MCF 10A (cell line): Measurements from ENCODE around the gene P3H2. TPM values are rescaled to one million over a fixed set of nuclear protein-coding genes. Genes with fewer than 3 reads are reported as not detected.
A peak's percentile ranks its signal among the peaks of the same experiment; 100 is the strongest.

Experiments used
- BruUV-seq: library from RNA; stranded (reverse); fragments of 400-500 nt; replicated peaks from 2 replicates; lab custom pipeline; 2021; lab: Mats Ljungman, UMichigan
- CTCF ChIA-PET: fragments of 300-600 bp; sonication (Branson Sonifier 250); formaldehyde crosslinking; extraction: SDS; loops from one replicate; lab custom pipeline; 2021; ENCODE audit warnings: antibody characterized with exemption, inconsistent platforms; lab: Yijun Ruan, JAX
- POLR2A ChIA-PET: fragments of 300-600, 350-650 bp; sonication (Branson Sonifier 250); formaldehyde crosslinking; extraction: SDS; loops from one replicate; lab custom pipeline; 2020; ENCODE audit warnings: antibody characterized with exemption, inconsistent platforms; lab: Yijun Ruan, JAX
- DNase-seq: peaks from one replicate; pipeline ENCODE4 v3.0.0-alpha.2; 2018; ENCODE audit not compliant: unreplicated experiment
- H3K27ac Mint-ChIP-seq: one replicate; pipeline ENCODE4 v1.8.0; 2022; ENCODE audit warnings: mild to moderate bottlenecking, low read depth, mixed read lengths; ENCODE audit not compliant: unreplicated experiment
- H3K27me3 Mint-ChIP-seq: one replicate; pipeline ENCODE4 v1.8.0; 2022; ENCODE audit warnings: mixed read lengths; ENCODE audit not compliant: insufficient read depth, unreplicated experiment
- H3K36me3 Mint-ChIP-seq: one replicate; pipeline ENCODE4 v1.8.0; 2022; ENCODE audit warnings: mild to moderate bottlenecking, moderate library complexity, mixed read lengths; ENCODE audit not compliant: insufficient read depth, unreplicated experiment
- H3K4me1 Mint-ChIP-seq: one replicate; pipeline ENCODE4 v1.8.0; 2022; ENCODE audit warnings: mixed read lengths; ENCODE audit not compliant: insufficient read depth, unreplicated experiment
- H3K4me3 Mint-ChIP-seq: one replicate; pipeline ENCODE4 v1.8.0; 2022; ENCODE audit warnings: mild to moderate bottlenecking, moderate library complexity, mixed read lengths; ENCODE audit not compliant: unreplicated experiment
- H3K9me3 Mint-ChIP-seq: one replicate; pipeline ENCODE4 v1.8.0; 2022; ENCODE audit warnings: mixed read lengths; ENCODE audit not compliant: unreplicated experiment
- intact Hi-C: fragments of 100-400 bp; cut with micrococcal nuclease; formaldehyde crosslinking; loops from 2 replicates; pipeline ENCODE4 v1.14.1; 2022
- total RNA-seq: library from RNA; stranded (reverse); gene quantifications from 2 replicates; pipeline ENCODE4 v1.2.3, GENCODE V29; 2022
- TF ChIP-seq, protein P1 (sequence below): fragments of 200-600 bp; IDR thresholded peaks from one replicate; pipeline ENCODE4 v1.8.0; 2022; ENCODE audit warnings: antibody characterized with exemption, mild to moderate bottlenecking; ENCODE audit not compliant: unreplicated experiment

The P3H2 gene
- total RNA-seq, 1 experiment from 2014 or later: 60.2 TPM

GRCh38 chr3:189985948-189986347, 134.7 kb downstream of the P3H2 start:
- peak; percentile 51 for DNase-seq
- CTCF ChIA-PET: interaction anchor here (0.6 to 1.8 kb wide), 4 partner anchors 9 to 53 kb away, joined by 3 to 6 read pairs (median 3); no protein-coding TSS in a partner anchor

DNA sequence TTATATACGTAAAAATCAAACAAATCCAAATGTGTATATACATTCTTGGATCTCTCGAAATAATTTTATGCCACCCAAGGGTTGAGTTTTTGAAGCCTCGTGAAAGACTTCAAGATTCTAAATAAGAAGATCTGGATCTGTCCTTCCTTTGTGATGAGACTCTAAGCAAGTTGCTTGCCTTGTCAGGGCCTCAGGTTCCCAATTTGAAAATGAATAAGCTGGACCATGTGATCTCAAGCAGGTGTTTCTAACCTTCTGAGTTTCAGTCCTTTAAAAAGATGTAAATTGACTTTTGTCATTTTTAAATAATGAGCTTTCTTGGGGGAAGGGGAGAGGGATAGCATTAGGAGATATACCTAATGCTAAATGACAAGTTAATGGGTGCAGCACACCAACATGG, 137.1 kb downstream of the P3H2 start:
- Mint-ChIP-seq H3K27me3 (no peaks in the 10 kb centered on the region), H3K4me3 (no peak overlapping the region), H3K36me3 (peaks cover 27% of the 10 kb centered on the region), H3K4me1 (peaks cover 14% of the 10 kb centered on the region), H3K9me3 (no peaks in the 10 kb centered on the region), H3K27ac (no peak overlapping the region)
- no TSS peak for BruUV-seq
- POLR2A ChIA-PET: interaction anchor here (0.7 to 1.1 kb wide), 2 partner anchors 15 to 29 kb away, joined by 3 read pairs; no protein-coding TSS in a partner anchor
- CTCF ChIA-PET: interaction anchor here (0.6 to 0.9 kb wide), 2 partner anchors 16 to 23 kb away, joined by 3 read pairs; no protein-coding TSS in a partner anchor
- intact Hi-C loops: no loop called here
- no peak for DNase-seq
- TF ChIP-seq, protein P1, sequence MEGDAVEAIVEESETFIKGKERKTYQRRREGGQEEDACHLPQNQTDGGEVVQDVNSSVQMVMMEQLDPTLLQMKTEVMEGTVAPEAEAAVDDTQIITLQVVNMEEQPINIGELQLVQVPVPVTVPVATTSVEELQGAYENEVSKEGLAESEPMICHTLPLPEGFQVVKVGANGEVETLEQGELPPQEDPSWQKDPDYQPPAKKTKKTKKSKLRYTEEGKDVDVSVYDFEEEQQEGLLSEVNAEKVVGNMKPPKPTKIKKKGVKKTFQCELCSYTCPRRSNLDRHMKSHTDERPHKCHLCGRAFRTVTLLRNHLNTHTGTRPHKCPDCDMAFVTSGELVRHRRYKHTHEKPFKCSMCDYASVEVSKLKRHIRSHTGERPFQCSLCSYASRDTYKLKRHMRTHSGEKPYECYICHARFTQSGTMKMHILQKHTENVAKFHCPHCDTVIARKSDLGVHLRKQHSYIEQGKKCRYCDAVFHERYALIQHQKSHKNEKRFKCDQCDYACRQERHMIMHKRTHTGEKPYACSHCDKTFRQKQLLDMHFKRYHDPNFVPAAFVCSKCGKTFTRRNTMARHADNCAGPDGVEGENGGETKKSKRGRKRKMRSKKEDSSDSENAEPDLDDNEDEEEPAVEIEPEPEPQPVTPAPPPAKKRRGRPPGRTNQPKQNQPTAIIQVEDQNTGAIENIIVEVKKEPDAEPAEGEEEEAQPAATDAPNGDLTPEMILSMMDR: no peak

More at GRCh38 chr3:189985948-189986347, 134.7 kb downstream of the P3H2 start:
- Mint-ChIP-seq H3K27me3 (no peaks in the 10 kb centered on the region), H3K27ac (no peak overlapping the region), H3K9me3 (no peaks in the 10 kb centered on the region), H3K4me3 (no peak overlapping the region), H3K4me1 (peaks cover 14% of the 10 kb centered on the region), H3K36me3 (peaks cover 30% of the 10 kb centered on the region)
- POLR2A ChIA-PET: interaction anchor here (1.8 kb wide), 2 partner anchors 18 to 27 kb away, joined by 6 to 8 read pairs; no protein-coding TSS in a partner anchor
- intact Hi-C loops: no loop called here
- no TSS peak for BruUV-seq
- TF ChIP-seq, protein P1: no peak

DNA sequence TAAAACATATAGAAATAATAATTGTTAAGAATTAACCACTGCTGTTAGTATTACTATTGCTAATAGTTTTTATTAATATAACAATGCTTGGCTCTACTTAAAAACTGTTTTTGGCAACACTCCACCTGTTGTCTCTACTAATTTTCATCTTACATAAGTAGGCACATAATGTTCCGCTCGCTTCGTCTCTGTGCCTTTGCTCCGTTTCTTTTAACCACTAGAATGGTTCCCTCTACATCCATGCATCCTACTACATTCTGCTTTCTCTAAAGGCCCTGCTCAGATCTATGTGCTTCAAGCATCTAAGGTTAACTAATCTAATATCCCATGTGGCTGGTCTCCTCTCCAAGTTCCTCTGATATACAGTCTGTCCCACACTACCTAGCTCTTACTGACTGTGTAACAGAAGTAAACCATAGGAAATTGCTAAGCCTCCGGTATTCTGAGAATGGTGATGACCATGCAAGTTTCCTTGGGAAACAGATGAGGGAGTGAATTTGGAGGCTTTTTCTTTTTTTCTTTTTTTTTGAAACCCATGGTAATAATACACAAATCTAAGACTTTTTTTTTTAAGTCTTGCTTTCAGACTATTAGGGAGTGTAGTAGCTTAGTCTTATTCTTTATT, 138.3 kb downstream of the P3H2 start:
- Mint-ChIP-seq H3K36me3 (peaks cover 18% of the 10 kb centered on the region), H3K9me3 (no peaks in the 10 kb centered on the region), H3K4me1 (peaks cover 14% of the 10 kb centered on the region), H3K4me3 (no peak overlapping the region), H3K27ac (peak overlapping the region; percentile 16), H3K27me3 (no peaks in the 10 kb centered on the region)
- TF ChIP-seq, protein P1: no peak
- intact Hi-C loops: no loop called here
- POLR2A ChIA-PET: interaction anchor here (0.6 to 1.5 kb wide), 4 partner anchors 10 to 30 kb away, joined by 3 to 6 read pairs (median 4); no protein-coding TSS in a partner anchor
- no peak for DNase-seq
- no TSS peak for BruUV-seq
- CTCF ChIA-PET: interaction anchor here (1.0 to 1.6 kb wide), 3 partner anchors 12 to 401 kb away, joined by 3 to 5 read pairs (median 4); no protein-coding TSS in a partner anchor

GRCh38 chr3:189981668-189982067, 139.0 kb downstream of the P3H2 start:
- Mint-ChIP-seq H3K27ac (peak overlapping the region; percentile 16), H3K27me3 (no peaks in the 10 kb centered on the region), H3K4me1 (peaks cover 14% of the 10 kb centered on the region), H3K4me3 (no peak overlapping the region), H3K9me3 (no peaks in the 10 kb centered on the region), H3K36me3 (peaks cover 13% of the 10 kb centered on the region)
- ChIA-PET CTCF (interaction anchor here (1.0 to 2.1 kb wide), 5 partner anchors 11 to 402 kb away, joined by 3 to 8 read pairs (median 5); no protein-coding TSS in a partner anchor), POLR2A (interaction anchor here (0.6 to 1.5 kb wide), 5 partner anchors 9 to 139 kb away, joined by 3 to 6 read pairs (median 4); partner anchors contain the start of gene P3H2)
- BruUV-seq: no TSS peak
- intact Hi-C loops: no loop called here
- TF ChIP-seq, protein P1: no peak
- DNase-seq: peak; percentile 88
